ENCODE measurements around the gene HECTD4.
"Not testable (repeated sequence)": the region's sequence is repeated elsewhere in the genome, so short reads cannot be mapped to it uniquely, and the experiment has no call there.

Gene HECTD4

DNA sequence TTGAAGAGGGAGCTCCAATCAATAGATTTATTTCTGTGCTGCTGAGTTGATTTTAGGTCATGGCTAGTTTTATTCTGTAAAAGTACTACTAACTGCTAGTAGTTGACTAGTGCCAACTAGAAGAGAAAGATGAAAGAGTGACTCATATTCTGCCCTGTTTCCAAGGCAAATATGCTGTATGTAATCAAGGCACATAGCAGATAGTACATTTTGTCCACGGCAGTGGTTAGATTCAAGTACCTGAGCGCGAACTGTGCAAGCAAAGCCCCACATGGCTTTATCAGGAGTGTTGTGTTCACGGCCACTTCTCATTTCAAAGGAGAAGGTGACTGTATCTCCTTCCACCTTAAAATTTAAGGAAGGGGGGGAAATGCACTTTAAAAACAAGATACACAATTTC, 130.0 kb downstream of the HECTD4 start:
- no peak for DNase-seq

- not testable (repeated sequence) for DNase-seq
Measured at GRCh38 chr12:112244902-112245301, 137.3 kb downstream of the HECTD4 start.

- no peak for DNase-seq
Measured at GRCh38 chr12:112243255-112244110, 138.7 kb downstream of the HECTD4 start.

GRCh38 chr12:112241176-112241575, 141.1 kb downstream of the HECTD4 start:
- DNase-seq: no peak

- no peak for DNase-seq
Measured at GRCh38 chr12:112239881-112240280, 142.3 kb downstream of the HECTD4 start.

GRCh38 chr12:112239020-112239419, 143.2 kb downstream of the HECTD4 start:
- DNase-seq: no peak

GRCh38 chr12:112238441-112238840, 143.8 kb downstream of the HECTD4 start:
- no peak for DNase-seq

DNA sequence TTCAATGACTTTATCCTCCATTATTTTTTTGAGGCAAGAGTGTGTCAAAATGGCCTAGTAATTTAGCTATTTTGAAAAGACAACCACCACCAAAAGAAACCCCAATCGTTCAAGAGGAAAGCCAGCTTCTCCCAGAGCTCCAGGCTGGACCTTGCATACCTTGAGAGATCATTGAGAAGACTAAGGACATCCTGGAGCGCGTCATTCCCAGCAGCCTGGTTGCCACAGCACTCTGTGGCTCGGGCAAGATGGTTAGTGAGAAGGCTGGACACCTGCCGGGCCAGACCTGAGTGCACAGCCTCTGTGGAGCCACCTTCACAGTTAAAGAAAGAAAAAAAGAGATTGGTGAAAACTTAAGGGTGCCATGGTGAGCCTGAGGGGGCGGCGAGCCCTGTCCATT, 145.4 kb downstream of the HECTD4 start:
- no peak for DNase-seq

GRCh38 chr12:112236386-112236785, 145.8 kb downstream of the HECTD4 start:
- no peak for DNase-seq

- no peak for DNase-seq
Measured at GRCh38 chr12:112234303-112234702, 147.9 kb downstream of the HECTD4 start.

DNA sequence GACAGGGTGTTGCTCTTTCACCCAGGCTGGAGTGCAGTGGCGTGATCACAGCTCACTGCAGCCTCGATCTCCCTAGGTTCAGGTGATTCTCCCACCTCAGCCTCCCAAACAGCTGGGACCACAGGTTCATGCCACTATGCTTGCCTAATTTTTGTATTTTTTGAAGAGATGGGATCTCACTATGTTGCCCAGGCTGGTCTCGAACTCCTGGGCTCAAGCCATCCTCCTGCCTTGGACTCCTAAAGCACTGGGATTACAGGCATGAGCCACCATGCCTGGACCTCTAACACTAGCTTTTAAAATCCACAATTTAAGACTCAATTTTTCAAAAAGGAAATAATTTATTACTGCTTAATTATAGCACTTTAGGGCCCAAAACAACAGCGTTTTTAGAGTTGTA, 149.0 kb downstream of the HECTD4 start:
- no peak for DNase-seq

GRCh38 chr12:112230136-112230535, 152.1 kb downstream of the HECTD4 start:
- no peak for DNase-seq

DNA sequence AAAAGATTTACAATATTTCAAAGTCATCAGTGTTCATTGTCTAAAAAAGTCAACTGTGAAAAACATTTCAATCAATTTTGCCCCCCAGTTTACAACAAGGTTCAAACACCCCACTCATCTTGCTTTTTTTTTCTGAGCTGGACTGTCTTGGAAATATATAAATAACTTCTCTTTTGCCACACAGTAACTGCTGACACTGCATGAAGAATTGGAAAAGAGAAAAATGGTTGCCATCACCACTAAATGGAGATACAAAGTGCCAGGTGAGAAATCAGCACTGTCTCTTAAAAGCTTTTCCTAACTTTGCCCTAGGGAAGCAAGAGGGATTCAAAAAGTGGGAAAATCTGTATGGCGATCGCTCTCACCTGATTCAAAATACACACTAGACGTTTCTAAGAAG, 155.5 kb downstream of the HECTD4 start:
- DNase-seq: no peak

GRCh38 chr12:112220628-112221027, 161.6 kb downstream of the HECTD4 start:
- not testable (repeated sequence) for DNase-seq

- no peak for DNase-seq
Measured at GRCh38 chr12:112219195-112219594, 163.0 kb downstream of the HECTD4 start.

DNA sequence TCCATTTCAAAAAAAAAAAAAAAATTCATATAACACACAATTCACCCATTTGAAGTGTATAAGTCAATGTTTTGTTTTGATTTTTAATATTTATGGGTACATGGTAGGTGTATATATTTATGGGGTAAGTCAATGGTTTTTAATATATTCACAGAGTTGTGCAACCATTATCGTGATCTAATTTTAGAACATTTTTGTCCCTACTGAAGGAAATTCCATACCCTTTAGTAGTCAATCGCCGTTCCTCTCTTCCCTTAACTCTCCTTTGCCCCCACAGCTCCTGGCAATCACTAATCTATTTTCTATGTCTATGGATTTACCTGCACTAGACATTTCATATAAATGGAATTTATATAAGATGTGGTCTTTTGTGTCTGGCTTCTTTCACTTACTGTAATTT, 164.1 kb downstream of the HECTD4 start:
- no peak for DNase-seq

- no peak for DNase-seq
Measured at GRCh38 chr12:112217647-112218046, 164.6 kb downstream of the HECTD4 start.

- DNase-seq: no peak
Measured at GRCh38 chr12:112216223-112216622, 166.0 kb downstream of the HECTD4 start.

- no peak for DNase-seq
Measured at GRCh38 chr12:112214064-112214463, 168.2 kb downstream of the HECTD4 start.

GRCh38 chr12:112208301-112208910, 173.8 kb downstream of the HECTD4 start:
- DNase-seq: no peak

DNA sequence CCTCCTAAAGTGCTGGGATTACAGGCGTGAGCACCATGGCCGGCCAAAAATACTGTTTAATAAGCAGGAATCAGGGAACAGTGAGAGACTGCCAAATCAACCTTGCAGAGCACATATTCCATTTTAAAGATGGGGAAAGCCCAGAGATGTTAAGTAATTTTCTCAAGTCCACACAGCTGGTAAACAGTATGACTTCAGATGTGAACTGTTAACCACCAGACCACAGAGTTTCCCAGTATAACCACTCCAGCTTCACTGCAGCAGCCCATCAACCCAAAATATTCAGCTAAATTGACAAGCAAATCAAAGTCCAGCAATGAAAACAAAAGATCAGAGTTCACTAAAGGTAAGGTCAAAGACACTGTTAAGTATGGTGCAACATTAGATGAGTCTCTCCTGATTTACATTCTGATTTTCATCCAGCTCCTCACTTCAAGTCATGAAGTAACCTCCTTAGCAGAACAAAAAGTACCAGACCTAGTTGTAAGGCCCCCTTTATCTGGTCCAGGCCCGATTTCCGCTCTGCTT, 174.8 kb downstream of the HECTD4 start:
- no peak for DNase-seq

- no peak for DNase-seq
Measured at GRCh38 chr12:112206944-112207343, 175.3 kb downstream of the HECTD4 start.

DNA sequence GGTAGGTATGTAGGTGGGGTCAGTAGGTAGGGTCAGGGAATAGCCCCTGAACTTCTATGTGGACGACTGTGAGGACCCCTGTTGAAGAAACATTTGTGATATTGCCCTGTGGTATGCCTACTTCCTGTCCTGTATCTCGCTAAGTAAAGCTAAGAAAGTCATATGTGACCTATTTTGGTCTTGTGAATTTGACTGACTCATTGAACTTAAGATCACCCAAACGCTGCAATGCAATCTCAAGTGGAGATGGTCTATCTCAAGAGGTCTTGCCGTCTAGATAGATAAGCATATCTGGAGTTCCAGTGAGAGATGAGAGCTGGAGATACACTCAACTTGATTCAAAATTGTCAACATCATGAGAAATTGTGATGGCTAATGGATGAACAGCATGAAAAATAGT, 183.1 kb downstream of the HECTD4 start:
- no peak for DNase-seq

GRCh38 chr12:112198120-112198733, 184.0 kb downstream of the HECTD4 start:
- peak; percentile 53 for DNase-seq

Data from midbrain (tissue), 1 donor.